HG02970 (cell line): ENCODE data around the gene KLHL15.
"Not testable (repeated sequence)": the region's sequence is repeated elsewhere in the genome, so short reads cannot be mapped to it uniquely, and the experiment has no call there.

Source experiments
- ATAC-seq: cut with Tn5 transposase; IDR thresholded peaks from one replicate; pipeline ENCODE4 v1.9.1; 2021; ENCODE audit warnings: mild to moderate bottlenecking, moderate library complexity, moderate number of reproducible peaks; ENCODE audit not compliant: unreplicated experiment, low FRiP score

KLHL15 gene

GRCh38 chrX:24018809-24019208 is 8.2 kb downstream of the KLHL15 start:
- no peak for ATAC-seq

- ATAC-seq = no peak
Observed at GRCh38 chrX:24017674-24018073, 9.3 kb downstream of the KLHL15 start.

- no peak for ATAC-seq
Observed at GRCh38 chrX:24014388-24015018, 12.5 kb downstream of the KLHL15 start.

- no peak for ATAC-seq
Observed at GRCh38 chrX:24012266-24012665, 14.7 kb downstream of the KLHL15 start.

GRCh38 chrX:24005867-24006266 is 21.1 kb downstream of the KLHL15 start:
- no peak for ATAC-seq

GRCh38 chrX:24005028-24005427 is 22.0 kb downstream of the KLHL15 start:
- ATAC-seq = no peak

GRCh38 chrX:24002792-24003191 is 24.2 kb downstream of the KLHL15 start:
- no peak for ATAC-seq

- ATAC-seq = no peak
Observed at GRCh38 chrX:24002167-24002566, 24.8 kb downstream of the KLHL15 start.

GRCh38 chrX:23999671-24000070 is 27.3 kb downstream of the KLHL15 start:
- ATAC-seq = no peak

- ATAC-seq = no peak
Observed at GRCh38 chrX:23993012-23993633, 33.9 kb downstream of the KLHL15 start.

- no peak for ATAC-seq
Observed at GRCh38 chrX:23992431-23992830, 34.6 kb downstream of the KLHL15 start.

- no peak for ATAC-seq
Observed at GRCh38 chrX:23990455-23990854, 36.5 kb downstream of the KLHL15 start.

GRCh38 chrX:23989689-23990088 is 37.3 kb downstream of the KLHL15 start:
- ATAC-seq = no peak

- ATAC-seq = no peak
Observed at GRCh38 chrX:23982891-23983290, 44.1 kb downstream of the KLHL15 start.

GRCh38 chrX:23981711-23982110 is 45.3 kb downstream of the KLHL15 start:
- ATAC-seq = no peak

GRCh38 chrX:23981222-23981621 is 45.8 kb downstream of the KLHL15 start:
- ATAC-seq = no peak

- no peak for ATAC-seq
Observed at GRCh38 chrX:23980011-23980441, 47.0 kb downstream of the KLHL15 start.

- no peak for ATAC-seq
Observed at GRCh38 chrX:23978491-23978890, 48.5 kb downstream of the KLHL15 start.

GRCh38 chrX:23965630-23966029 is 61.4 kb downstream of the KLHL15 start:
- ATAC-seq = not testable (repeated sequence)

GRCh38 chrX:23964191-23964590 is 62.8 kb downstream of the KLHL15 start:
- ATAC-seq = no peak

GRCh38 chrX:23959781-23960180 is 67.2 kb downstream of the KLHL15 start:
- no peak for ATAC-seq

GRCh38 chrX:23954396-23954795 is 72.6 kb downstream of the KLHL15 start:
- no peak for ATAC-seq
